Measurements from ENCODE around the gene BCLAF1. TPM values are rescaled to one million over a fixed set of nuclear protein-coding genes. Genes with fewer than 3 reads are reported as not detected.

BCLAF1 gene
- total RNA-seq, 1 donor from 2014 or later = 135 TPM

Other genes starting within 250 kb of the BCLAF1 start
- gene MTFR2, start 39.5 kb downstream of the BCLAF1 start, total RNA-seq = 1.2 and 2.6 TPM in 2 replicates